GM19193 (cell line): ENCODE measurements around the gene SH2D5.

Experiments used
- POLR2A ChIP-seq: IDR thresholded peaks from 4 replicates; pipeline ENCODE4 v1.6.1; 2011; ENCODE audit not compliant: insufficient read depth, insufficient read length; ENCODE audit errors: extremely low read depth

Gene SH2D5

DNA sequence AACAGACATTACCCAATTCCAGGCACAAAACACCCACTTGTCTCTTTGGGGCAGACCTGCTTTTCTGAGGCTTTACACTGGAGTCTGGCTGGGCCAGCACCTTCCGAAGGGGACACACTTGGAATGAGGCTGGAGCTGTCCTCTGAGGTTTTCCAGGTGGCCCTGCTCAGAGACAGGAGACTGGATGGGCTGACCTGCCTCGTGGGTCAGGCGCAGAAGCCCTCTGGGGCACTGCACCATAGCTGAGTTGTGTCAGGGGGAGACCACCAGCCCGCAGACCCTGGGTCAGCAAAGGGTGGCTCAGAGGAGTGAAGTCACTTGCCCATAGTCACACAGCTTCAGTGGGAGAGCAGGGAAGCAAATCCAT lies 1.8 kb downstream of the SH2D5 start:
- TF ChIP-seq POLR2A: no peak

- no peak for TF ChIP-seq POLR2A
Observed at GRCh38 chr1:20729990-20730689, 2.4 kb downstream of the SH2D5 start.

GRCh38 chr1:20729155-20729931 lies 3.2 kb downstream of the SH2D5 start:
- TF ChIP-seq POLR2A: no peak

DNA sequence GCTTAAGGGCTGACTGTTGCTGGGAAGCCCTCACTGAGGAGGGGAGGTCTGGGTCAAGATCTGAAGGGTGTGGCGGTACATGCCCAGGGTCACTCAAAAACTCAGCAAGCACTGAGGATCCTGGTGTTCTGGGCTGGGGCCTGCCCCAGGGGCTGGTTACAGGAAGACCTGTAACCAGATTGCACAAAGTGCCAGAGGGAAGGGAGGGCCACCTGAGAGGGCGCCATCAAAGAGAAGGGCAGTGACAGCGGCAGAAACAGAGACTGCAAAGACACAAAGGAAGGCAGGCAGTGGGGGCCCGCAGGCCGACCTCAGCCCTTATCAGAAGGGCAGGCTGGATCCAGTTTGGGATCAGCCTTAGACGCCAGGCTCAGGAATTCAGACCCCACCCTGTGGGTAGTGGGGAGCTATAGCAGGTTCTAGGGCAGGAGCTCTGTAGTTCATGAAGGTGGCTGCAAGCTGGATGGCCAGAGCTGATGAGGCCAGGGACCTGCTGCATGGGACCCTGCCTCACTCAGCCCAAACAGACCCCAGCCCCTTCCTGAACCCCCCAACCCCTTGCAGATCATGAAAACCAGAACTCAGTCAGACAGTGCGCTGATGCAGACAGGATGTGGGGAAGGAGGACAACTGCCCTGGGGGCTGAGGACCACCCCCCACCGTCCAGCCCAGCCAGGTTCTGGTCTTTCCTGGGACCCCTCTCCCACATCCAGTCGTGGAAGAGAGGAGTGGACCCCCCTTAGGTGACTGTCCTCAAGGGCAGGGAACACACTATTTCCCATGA lies 3.9 kb downstream of the SH2D5 start:
- TF ChIP-seq POLR2A: no peak

- no peak for TF ChIP-seq POLR2A
Observed at GRCh38 chr1:20727746-20728316, 4.7 kb downstream of the SH2D5 start.

DNA sequence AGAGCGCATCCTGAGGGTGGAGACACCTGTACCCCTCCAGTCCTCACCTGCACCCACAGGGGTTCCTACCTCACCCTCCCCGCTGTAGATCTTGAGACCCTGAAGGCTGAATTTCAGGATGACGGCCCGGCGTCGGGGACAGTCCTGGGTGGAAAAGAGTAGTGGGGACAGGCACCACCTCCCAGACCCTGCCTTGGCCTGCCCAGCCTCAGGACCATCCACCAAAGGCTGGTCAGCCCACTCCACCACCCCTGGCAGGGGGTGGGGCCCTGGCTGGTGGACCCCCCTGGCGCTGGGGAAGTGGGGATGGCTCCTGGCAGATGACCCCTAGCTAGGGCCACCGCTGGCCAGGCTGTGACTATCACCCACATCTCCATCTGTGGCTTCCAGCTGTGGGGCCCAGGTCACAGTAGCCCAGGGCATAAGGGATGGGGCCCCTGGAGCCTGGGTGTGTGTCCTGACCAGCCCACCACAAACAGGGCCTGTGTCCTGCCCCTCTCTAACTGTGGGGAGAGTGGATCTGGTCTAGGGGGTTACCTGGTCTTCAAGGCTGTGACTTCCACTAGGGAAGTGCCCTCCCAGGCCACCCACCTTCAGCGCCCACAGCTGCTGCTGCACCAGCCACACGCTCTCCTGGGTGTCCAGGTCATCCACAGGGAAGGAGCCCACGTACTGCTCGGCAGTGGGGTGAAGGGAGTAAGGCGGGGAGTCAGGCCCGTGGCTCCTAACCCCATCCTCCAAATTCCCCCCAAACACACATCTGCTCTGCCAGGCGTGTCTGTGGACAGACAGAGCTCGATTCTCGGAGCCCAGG lies 5.4 kb downstream of the SH2D5 start:
- no peak for TF ChIP-seq POLR2A

DNA sequence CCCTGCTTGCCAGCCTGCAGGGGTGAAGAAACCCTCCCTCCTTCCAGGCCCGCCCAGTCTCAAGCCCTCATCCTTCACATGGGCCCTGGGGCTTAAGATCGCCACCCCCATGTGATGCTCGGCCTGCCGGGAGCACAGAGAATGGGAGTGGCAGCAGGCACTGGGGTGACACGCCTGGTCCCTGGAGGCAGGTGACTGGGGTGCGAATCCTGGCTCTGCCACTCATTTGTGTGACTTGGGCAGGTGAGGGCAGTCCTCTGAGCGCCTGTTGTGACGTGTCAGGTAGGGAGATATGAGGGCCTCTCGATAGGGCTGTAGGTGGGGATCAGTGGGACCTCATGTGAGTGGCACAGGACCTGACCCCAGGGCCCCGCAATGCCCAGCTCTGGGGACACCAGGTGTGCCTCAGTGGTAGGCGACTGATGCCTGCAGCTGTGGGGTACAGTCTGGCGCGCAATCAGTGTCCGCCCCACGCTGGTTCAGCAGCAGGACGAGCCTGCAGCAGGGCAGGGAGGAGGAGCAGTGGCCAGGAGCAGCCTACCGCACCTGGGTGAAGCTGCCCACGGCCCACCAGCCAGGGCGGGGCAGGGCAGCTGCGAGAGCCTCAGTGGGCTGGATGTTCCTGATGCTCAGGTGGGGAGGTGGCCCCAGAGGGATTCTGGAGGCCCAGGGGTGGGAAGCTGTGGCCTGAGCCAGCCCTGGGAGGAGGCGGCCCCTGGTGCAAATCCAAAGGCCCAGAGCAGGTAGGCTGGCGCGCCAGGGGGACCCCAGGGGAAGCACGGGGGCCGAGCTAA lies 6.2 kb downstream of the SH2D5 start:
- no peak for TF ChIP-seq POLR2A

DNA sequence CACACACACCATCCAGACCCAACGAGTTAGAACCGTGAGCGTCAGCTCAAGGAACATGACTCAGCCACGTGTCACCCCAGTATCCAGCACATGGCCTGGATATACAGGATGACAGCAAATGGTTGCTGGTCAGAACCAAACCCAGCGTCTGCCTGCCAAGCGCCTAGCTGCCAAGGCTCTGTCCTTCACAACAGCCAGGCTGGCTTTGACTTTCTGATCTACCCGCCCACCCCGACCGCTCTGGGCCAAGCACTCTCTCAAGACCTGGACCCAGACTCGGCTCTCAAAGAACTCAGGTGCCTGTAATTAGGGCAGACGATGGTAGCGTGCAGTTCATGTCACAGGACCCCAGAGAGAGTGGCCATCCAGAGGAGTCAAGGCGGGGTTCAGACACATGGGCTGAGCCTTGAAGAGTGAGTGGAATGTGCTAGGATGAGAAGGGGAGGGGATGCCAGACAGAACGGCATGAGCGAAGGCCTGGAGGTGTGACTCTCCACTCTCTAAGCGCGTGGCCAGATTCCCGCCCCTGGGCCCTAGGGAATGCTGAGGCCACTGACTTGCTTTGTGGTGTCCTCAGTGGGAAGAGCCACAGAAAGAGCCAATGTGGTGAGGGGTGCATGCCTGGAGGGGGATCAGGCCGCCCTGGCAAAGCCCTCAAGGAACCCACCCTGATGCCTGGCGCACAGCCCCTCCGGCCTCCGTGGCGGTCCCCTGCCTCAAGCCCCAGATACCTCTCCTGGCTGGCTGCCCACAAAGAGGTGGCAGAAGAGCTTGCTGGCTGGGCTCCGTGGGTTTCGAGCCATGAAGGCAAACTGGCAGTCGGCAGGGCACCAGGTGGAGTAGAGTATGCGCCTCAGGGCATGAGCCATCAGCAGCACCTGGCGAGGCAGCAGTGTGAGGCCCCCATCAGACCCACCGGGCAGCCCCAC lies 7.0 kb downstream of the SH2D5 start:
- no peak for TF ChIP-seq POLR2A

- TF ChIP-seq POLR2A: no peak
Observed at GRCh38 chr1:20724364-20725188, 7.9 kb downstream of the SH2D5 start.

DNA sequence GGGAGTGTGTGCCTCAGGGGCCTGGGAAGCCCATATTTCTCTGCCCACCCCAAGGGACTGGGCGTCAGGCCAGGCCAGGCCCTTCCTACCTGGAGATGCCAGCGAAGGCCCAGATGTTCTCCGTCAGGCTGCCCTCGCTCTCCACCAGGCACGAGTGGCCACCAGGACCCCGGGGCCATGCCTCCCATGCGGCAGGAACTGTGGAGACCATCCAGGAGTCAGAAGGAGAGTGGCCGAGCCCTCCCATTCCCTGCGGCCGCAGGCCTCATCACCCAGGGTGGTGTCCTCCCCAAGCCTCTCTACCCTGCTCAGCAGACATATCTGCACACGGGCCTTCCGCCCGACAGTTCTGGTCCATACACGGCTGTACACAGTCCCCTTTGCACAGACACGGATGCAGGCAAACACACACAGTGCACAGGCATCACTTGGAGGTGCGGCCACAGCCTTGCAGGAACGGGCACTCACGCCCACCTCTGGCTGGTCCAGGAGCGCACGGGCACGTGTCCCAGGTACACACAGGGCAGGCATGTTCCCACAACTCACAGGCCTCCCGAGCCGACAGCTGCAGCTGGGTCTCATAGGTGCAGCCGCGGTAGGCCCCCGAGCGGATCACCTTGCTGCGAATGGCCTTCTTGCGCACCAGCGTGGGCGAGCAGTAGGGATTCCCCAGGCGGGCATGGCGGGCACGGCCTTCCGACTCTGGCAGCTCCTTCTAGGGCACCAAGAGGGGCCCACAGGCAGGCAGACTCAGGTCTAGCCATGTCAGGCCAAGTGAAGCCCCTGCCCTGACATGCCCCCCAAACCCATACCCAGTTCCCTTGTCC lies 8.8 kb downstream of the SH2D5 start:
- TF ChIP-seq POLR2A: no peak

- TF ChIP-seq POLR2A: no peak
Observed at GRCh38 chr1:20723159-20723536, 9.4 kb downstream of the SH2D5 start.
